Spleen (tissue), 11 donors: Measurements from ENCODE around the gene P4HTM. TPM values are rescaled to one million over a fixed set of nuclear protein-coding genes. Genes with fewer than 3 reads are reported as not detected.

Source experiments
- DNase-seq: peaks from one replicate; pipeline ENCODE4 v3.0.0-alpha.2; 2020
- H3K27ac ChIP-seq, 8 donors: fragments of 200-600 bp; sonication (generic) in 7 of 8; 1 replicate in 4 of 8; 2 replicates in 4 of 8; pipeline versions ENCODE4 v1.5.0 to v1.8.0; 2016 to 2021; ENCODE audit warnings: inconsistent platforms in 4 of 8, mild to moderate bottlenecking in 4 of 8, moderate library complexity in 1 of 8
- H3K27me3 ChIP-seq, 7 donors: fragments of 200-600 bp; sonication (generic) in 6 of 7; replicated peaks in 1 of 7; 1 replicate in 4 of 7; 2 replicates in 3 of 7; pipeline versions ENCODE4 v1.5.0 to v1.8.0; 2016 to 2021; ENCODE audit warnings: inconsistent platforms in 3 of 7, mild to moderate bottlenecking in 1 of 7
- H3K36me3 ChIP-seq, 6 donors: fragments of 200-600 bp; sonication (generic) in 5 of 6; 1 replicate in 4 of 6; 2 replicates in 2 of 6; pipeline versions ENCODE4 v1.5.0 to v1.8.0; 2016 to 2021; ENCODE audit warnings: inconsistent platforms in 2 of 6
- H3K4me1 ChIP-seq, 6 donors: fragments of 200-600 bp; sonication (generic) in 5 of 6; 1 replicate in 3 of 6; 2 replicates in 3 of 6; pipeline versions ENCODE4 v1.5.0 to v1.8.0; 2016 to 2021; ENCODE audit warnings: inconsistent platforms in 3 of 6
- H3K4me3 ChIP-seq, 8 donors: fragments of 200-600 bp; sonication (generic) in 7 of 8; 1 replicate in 4 of 8; 2 replicates in 4 of 8; pipeline versions ENCODE4 v1.5.0 to v1.8.0; 2016 to 2021; ENCODE audit warnings: inconsistent platforms in 4 of 8, mild to moderate bottlenecking in 4 of 8, moderate library complexity in 2 of 8
- H3K9me3 ChIP-seq, 8 donors: fragments of 200-600 bp; sonication (generic) in 7 of 8; 1 replicate in 4 of 8; 2 replicates in 4 of 8; pipeline versions ENCODE4 v1.5.0 to v1.8.0; 2016 to 2021; ENCODE audit warnings: inconsistent platforms in 4 of 8
- POLR2A ChIP-seq, 3 donors: fragments of 450-650 bp; IDR thresholded peaks; one replicate each; pipeline ENCODE4 v1.5.1; 2017; ENCODE audit warnings: antibody characterized with exemption in 3 of 3, mild to moderate bottlenecking in 1 of 3
- POLR2AphosphoS5 ChIP-seq, 3 donors: sonication (generic); formaldehyde crosslinking; IDR thresholded peaks; one replicate each; pipeline ENCODE4 v1.5.1; 2017; ENCODE audit warnings: antibody characterized with exemption in 3 of 3
- WGBS, 5 donors: extraction: QIAGEN DNeasy Blood & Tissue Kit in 3 of 5; methylation state at CpG; one replicate each; pipeline versions ENCODE4 v1.1.5 to v1.1.7; 2013 to 2018; 5-methylcytosine and 5-hydroxymethylcytosine counted together
- intact Hi-C: fragments of 100-400 bp; cut with DNase I; formaldehyde crosslinking; loops from one replicate; pipeline ENCODE4 v1.15.0; 2023; ENCODE audit warnings: low total_unique reads
- polyA plus RNA-seq, 3 donors: library from polyadenylated mRNA; stranded (reverse); fragments of 200-250 nt; gene quantifications; one replicate each; pipeline ENCODE4 v1.2.1, GENCODE V29; 2013
- total RNA-seq, 7 donors: library from RNA; depleted of rRNA in 3 of 7; stranded (reverse); fragments of >200 nt in 3 of 7; fragmentation: NEBNext Ultra II Directional in 4 of 7; extraction: Animal tissue kit (Norgen Biotek cat#: 25700) in 4 of 7; gene quantifications; one replicate each; pipeline versions ENCODE4 v1.1.0 to v1.2.1, GENCODE V29; 2016 to 2021
- TF ChIP-seq, protein P1 (sequence below), 11 experiments: fragments of 200-600 bp in 7 of 11; fragments of 450-650 bp in 4 of 11; sonication (generic) in 4 of 11; IDR thresholded peaks in 8 of 11; conservative IDR thresholded peaks in 3 of 11; 1 replicate in 7 of 11; 2 replicates in 4 of 11; pipeline versions ENCODE4 v1.4.0 to v1.8.0; 2016 to 2021; ENCODE audit warnings: antibody characterized with exemption in 11 of 11, inconsistent platforms in 4 of 11, mild to moderate bottlenecking in 1 of 11
- donor health status: healthy with polysubstance abuse.
- donor health status: DM: no; HTN: no; CAD: no; lungs with moderate emphysema.
- donor health status: DM: no; HTN: no; CAD: no.
- donor health status: Bipolar disorder and iron deficiency.
- donor health status: healthy.
- donor health status: DM: no; HTN: no; CAD: no.
- donor health status: DM: yes; HTN: yes; CAD: no.

The P4HTM gene
- total and polyA plus RNA-seq, 10 donors, result 20.8 to 49.3 (median 31.1) TPM

DNA sequence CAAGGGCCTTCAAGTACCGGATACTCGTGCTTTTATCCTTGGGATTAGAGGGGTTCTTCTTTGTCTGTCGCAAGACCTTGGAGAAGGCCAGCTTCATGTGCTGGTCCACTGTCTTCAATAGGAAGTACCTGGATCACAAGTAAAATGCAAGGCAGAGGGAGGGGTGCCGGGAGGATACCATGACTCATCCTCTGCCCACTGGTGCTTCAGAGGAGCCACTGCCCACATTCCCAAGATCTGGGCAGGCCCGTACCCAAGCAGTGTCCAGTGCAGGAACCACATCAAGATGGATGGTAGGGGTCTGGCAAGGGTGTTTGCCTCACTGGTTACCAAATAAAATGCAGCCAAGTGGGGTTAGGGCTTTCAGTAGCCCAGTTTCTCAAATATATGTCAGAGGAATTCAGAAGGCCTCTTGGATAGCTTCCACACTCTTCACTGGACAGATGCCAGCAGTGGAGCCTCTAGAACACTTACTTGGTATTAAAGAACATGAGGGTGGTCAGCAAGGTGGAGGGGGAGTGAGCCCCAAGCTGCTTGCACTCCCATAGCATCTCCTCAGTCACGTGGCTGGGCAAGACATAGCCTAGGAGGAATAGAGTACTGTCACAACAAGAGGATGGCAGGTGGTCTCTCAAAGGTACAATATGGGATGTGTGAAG lies 42.7 kb downstream of the P4HTM start:
- WGBS, 5 donors, result 90 to 100% (median 94%) methylated on average over 5 to 6 of the region's 6 CpGs
- Histone ChIP-seq H3K4me3 (no peak overlapping the region), H3K36me3 (peaks cover 0 to 81% (median 66%) of the 10 kb centered on the region in 6 donors), H3K27me3 (no peaks in the 10 kb centered on the region), H3K27ac (peak overlapping the region in 1 of 8 donors; percentile 26), H3K9me3 (no peaks in the 10 kb centered on the region), H3K4me1 (peaks cover 8 to 33% (median 19%) of the 10 kb centered on the region in 6 donors)
- DNase-seq, result no peak
- intact Hi-C loops, result no loop called here
- TF ChIP-seq POLR2A (IDR thresholded peaks at IDR 0.05) (no peak), POLR2AphosphoS5 (IDR thresholded peaks at IDR 0.05) (no peak)
- TF ChIP-seq, protein P1, sequence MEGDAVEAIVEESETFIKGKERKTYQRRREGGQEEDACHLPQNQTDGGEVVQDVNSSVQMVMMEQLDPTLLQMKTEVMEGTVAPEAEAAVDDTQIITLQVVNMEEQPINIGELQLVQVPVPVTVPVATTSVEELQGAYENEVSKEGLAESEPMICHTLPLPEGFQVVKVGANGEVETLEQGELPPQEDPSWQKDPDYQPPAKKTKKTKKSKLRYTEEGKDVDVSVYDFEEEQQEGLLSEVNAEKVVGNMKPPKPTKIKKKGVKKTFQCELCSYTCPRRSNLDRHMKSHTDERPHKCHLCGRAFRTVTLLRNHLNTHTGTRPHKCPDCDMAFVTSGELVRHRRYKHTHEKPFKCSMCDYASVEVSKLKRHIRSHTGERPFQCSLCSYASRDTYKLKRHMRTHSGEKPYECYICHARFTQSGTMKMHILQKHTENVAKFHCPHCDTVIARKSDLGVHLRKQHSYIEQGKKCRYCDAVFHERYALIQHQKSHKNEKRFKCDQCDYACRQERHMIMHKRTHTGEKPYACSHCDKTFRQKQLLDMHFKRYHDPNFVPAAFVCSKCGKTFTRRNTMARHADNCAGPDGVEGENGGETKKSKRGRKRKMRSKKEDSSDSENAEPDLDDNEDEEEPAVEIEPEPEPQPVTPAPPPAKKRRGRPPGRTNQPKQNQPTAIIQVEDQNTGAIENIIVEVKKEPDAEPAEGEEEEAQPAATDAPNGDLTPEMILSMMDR (IDR thresholded peaks at IDR 0.05 in 8 of 11, conservative IDR thresholded peaks at IDR 0.05 in 3 of 11), result no peak

DNA sequence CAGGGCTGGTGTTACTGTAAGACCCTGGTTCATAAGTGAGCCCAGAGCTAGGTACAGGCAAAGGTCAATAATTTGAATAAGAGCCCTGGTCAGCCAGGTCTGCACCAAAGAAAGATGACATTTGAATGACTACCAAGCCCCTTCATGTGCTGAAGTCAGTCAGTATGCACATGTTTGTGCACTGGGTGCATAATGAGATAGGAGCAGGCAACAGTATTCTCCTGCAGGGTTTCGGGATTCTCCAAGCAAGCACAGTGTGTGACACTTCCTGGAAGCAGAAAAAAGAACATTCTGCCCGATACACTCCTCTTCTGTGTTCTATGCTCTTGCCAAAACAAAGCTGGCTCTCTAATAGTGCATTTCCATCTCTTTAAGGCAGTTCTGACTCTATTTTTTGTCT lies 44.6 kb downstream of the P4HTM start:
- intact Hi-C loops, result no loop called here
- H3K27ac ChIP-seq, result peak overlapping the region in 2 of 8 donors; percentile 4 to 32
- TF ChIP-seq POLR2A (IDR thresholded peaks at IDR 0.05), result no peak
- no peak for DNase-seq
- H3K9me3 ChIP-seq, result no peaks in the 10 kb centered on the region
- H3K4me3 ChIP-seq, result no peak overlapping the region
- no peaks in the 10 kb centered on the region for H3K27me3 ChIP-seq
- WGBS, 5 donors, result 90 to 97% (median 95%) methylated on average over 2 of the region's 2 CpGs
- peaks cover 0 to 99% (median 82%) of the 10 kb centered on the region in 6 donors for H3K36me3 ChIP-seq
- H3K4me1 ChIP-seq, result peaks cover 0 to 15% (median 3%) of the 10 kb centered on the region in 6 donors

DNA sequence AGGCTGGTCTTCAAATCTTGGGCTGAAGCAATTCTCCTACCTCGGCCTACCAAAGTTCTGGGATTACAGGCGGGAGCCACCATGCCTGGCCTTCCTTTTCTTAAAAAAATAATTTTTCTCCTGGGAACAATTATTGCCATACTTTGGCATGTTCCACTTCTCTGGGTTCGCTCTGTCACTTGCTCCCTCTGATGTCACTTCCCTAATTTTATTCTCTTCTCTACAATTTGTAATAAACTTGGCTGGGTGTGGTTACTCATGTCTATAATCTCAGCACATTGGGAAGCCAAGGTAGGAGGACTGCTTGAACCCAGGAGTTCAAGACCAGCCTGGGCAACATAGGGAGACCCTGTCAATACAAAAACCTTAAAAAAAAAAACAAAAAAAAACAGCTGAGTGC lies 45.2 kb downstream of the P4HTM start:
- intact Hi-C loops, result no loop called here
- no peak for TF ChIP-seq POLR2AphosphoS5 (IDR thresholded peaks at IDR 0.05)
- TF ChIP-seq POLR2A (IDR thresholded peaks at IDR 0.05), result no peak
- TF ChIP-seq, protein P1 (IDR thresholded peaks at IDR 0.05 in 8 of 11, conservative IDR thresholded peaks at IDR 0.05 in 3 of 11), result no peak
- Histone ChIP-seq H3K9me3 (no peaks in the 10 kb centered on the region), H3K36me3 (peaks cover 0 to 100% (median 84%) of the 10 kb centered on the region in 6 donors), H3K27ac (peak overlapping the region in 2 of 8 donors; percentile 4 to 32), H3K4me1 (peaks cover 0 to 10% (median 0%) of the 10 kb centered on the region in 6 donors), H3K4me3 (no peak overlapping the region), H3K27me3 (no peaks in the 10 kb centered on the region)
- DNase-seq, result no peak
- WGBS, 5 donors, result 85 to 96% (median 93%) methylated on average over 3 of the region's 3 CpGs

DNA sequence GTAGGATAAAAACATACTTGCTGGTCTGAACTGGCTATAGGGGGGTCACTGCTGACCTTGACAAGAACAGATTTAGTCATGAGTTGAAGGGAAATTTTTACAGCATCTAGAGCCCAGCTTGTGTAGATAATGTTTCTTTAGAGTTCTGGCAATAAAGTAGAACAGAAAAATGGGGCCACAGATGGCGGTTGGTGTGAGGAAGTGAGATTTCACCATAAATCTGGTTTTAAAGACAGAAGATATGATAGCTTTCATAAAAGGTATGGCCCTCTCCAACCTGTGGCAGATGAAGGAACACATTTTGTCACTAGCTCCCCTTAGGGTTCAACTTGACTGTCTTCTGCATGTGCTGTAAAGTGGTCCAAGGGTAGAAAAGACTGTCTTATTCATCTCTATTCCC lies 63.5 kb downstream of the P4HTM start:
- TF ChIP-seq POLR2AphosphoS5 (IDR thresholded peaks at IDR 0.05) (no peak), POLR2A (IDR thresholded peaks at IDR 0.05) (no peak)
- TF ChIP-seq, protein P1 (IDR thresholded peaks at IDR 0.05 in 8 of 11, conservative IDR thresholded peaks at IDR 0.05 in 3 of 11), result no peak
- 54 to 84% (median 68%) methylated on average over 1 of the region's 1 CpG for WGBS, 5 donors
- H3K36me3 ChIP-seq, result peaks cover 0 to 100% (median 69%) of the 10 kb centered on the region in 6 donors
- H3K4me1 ChIP-seq, result peaks cover 0 to 4% (median 0%) of the 10 kb centered on the region in 6 donors
- no peaks in the 10 kb centered on the region for H3K9me3 ChIP-seq
- no peaks in the 10 kb centered on the region for H3K27me3 ChIP-seq
- H3K4me3 ChIP-seq, result no peak overlapping the region
- DNase-seq, result no peak
- H3K27ac ChIP-seq, result no peak overlapping the region
- intact Hi-C loops, result no loop called here
